Retinal pigment epithelial cell (primary cell): ENCODE results near the gene RPL18A.
A peak's percentile ranks its signal among the peaks of the same experiment; 100 is the strongest.

Experiments
- DNase-seq: peaks from one replicate; pipeline ENCODE4 v3.0.0-alpha.2; 2010; ENCODE audit warnings: low read depth
- H3K4me3 ChIP-seq: 2 replicates; pipeline ENCODE4 v1.5.1; 2011; ENCODE audit warnings: mild to moderate bottlenecking, low read length, control low read depth, moderate library complexity
- TF ChIP-seq, protein P1 (sequence below): conservative IDR thresholded peaks from 2 replicates; pipeline ENCODE4 v1.5.1; 2011; ENCODE audit warnings: low read depth, low read length, control low read depth, inconsistent platforms

Gene RPL18A

DNA sequence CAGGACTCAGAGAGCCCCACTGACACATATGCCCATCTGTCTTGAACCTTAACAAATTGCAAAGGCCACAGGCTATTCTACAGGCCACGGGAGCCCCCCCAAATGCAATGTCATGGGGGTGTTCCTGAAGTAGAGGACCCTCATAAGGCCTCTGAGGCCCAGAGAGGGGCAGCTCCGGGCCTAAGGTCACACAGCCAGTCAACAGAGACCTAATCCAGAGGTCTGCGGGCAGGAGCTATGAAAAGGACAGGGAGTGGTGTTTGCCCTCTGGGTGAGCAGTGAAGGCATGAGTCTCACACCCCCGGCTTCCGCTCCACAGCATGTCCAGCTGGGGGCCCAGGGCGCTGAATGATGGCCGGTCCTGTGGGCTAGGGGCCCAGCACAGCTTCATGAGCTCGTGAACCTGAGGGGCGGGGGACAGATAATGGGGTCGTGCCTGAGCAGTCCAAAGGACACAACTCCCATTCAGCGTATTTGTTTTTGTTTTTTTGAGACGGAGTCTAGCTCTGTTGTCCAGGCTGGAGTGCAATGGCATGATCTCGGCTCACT is 33.1 kb upstream of the RPL18A start:
- no peak overlapping the region for H3K4me3 ChIP-seq
- TF ChIP-seq, protein P1, sequence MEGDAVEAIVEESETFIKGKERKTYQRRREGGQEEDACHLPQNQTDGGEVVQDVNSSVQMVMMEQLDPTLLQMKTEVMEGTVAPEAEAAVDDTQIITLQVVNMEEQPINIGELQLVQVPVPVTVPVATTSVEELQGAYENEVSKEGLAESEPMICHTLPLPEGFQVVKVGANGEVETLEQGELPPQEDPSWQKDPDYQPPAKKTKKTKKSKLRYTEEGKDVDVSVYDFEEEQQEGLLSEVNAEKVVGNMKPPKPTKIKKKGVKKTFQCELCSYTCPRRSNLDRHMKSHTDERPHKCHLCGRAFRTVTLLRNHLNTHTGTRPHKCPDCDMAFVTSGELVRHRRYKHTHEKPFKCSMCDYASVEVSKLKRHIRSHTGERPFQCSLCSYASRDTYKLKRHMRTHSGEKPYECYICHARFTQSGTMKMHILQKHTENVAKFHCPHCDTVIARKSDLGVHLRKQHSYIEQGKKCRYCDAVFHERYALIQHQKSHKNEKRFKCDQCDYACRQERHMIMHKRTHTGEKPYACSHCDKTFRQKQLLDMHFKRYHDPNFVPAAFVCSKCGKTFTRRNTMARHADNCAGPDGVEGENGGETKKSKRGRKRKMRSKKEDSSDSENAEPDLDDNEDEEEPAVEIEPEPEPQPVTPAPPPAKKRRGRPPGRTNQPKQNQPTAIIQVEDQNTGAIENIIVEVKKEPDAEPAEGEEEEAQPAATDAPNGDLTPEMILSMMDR: no peak
- no peak for DNase-seq

DNA sequence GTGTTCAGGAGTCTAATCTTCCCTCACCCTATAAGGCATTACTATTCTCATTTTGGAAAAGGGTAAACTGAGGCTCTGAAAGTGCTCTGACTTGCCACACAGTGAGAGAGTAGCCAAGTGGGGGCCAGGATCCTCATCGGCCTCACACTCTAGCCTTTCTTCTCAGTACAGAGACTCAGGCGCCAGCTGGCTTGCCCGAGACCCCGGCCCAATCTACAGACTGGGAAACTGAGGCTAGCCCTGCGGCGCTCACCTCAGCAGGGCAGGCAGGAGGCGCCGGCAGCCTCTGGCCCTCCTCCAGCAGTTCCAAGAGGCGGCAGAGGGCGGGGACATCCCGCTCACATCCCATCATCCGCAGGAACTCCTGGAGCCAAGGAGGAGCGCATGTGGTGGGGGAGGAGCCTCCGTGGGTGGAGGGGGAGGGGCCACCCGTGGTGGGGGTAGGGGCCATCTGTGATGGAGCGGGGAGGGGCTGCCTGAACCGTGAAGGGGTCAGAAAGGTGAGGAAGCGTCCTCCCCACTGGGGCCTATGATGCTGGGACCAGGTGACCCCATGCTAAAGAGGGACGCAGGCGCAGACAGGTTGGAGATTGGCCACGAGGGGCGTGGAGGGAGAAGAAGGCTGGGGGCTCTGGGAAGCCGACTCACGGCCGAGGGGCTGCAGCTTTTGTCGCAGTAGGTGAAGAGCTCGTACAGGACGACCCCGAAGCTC is 29.7 kb upstream of the RPL18A start:
- H3K4me3 ChIP-seq: peak overlapping the region; percentile 56
- DNase-seq: no peak
- TF ChIP-seq, protein P1: peak; percentile 8

DNA sequence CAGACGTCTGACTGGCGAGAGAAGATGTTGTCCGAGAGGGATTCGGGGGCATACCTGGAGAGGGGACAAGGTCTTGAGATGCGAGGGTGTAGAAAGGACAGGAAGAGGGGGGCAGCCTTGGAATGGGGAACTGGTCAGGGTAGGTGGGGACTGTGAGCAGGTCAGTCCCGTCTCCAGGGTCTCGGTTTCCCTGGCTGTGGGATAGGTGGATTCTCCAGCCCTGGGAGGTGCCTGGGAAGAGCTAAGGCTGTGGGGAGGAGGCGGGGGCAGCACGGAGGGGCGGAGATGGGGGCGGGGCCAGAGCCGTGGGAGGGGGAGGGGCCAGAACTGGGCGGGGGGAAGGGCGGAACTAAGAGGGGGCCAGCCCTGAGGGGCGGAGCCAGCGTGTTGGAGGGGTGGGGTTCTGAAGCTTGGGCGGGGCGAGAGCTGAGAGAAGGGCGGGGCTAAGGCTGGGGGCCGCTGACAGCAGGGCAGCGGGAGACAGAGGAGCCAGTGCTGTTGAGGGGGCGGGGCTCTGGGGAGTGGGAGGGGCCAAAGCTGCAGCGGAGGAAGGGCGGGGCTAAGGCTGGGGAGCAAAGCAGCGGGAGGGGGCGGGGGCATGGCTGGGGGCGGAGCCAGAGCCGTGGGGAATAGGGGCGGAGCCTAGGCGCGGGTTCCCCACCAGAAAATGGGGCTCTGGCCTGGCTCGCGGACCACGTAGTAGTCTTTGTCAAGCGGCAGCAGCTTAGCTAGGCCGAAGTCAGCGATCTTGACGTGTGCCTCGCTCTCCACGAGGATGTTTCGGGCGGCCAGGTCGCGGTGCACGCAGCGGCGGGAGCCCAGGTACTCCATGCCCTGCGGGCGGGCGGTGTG is 28.9 kb upstream of the RPL18A start:
- peak overlapping the region; percentile 56 for H3K4me3 ChIP-seq
- DNase-seq: peak; percentile 59
- TF ChIP-seq, protein P1: no peak

DNA sequence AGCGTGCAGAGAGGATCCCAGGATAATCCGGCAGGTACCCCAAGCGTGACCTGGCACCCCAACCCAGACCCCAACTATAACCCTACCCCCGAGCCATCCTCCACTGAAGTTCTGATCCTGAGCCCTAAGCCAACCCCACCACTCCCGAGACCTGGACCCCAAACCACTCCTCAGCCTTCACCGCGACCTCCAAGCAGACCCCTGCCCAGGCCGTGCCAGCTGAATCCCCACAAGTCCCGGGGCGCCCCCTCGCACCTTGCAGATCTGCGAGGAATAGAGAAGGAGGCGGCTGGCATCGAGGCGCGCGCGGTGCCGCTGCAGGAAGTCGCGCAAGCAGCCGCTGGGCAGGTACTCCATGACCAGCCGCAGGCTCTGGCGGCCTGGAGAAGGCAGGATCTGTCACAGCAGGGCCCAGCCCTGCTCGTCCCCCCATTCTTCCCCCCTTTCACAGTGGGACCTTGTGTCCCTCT is 28.3 kb upstream of the RPL18A start:
- peak overlapping the region; percentile 47 for H3K4me3 ChIP-seq
- TF ChIP-seq, protein P1: no peak
- no peak for DNase-seq

DNA sequence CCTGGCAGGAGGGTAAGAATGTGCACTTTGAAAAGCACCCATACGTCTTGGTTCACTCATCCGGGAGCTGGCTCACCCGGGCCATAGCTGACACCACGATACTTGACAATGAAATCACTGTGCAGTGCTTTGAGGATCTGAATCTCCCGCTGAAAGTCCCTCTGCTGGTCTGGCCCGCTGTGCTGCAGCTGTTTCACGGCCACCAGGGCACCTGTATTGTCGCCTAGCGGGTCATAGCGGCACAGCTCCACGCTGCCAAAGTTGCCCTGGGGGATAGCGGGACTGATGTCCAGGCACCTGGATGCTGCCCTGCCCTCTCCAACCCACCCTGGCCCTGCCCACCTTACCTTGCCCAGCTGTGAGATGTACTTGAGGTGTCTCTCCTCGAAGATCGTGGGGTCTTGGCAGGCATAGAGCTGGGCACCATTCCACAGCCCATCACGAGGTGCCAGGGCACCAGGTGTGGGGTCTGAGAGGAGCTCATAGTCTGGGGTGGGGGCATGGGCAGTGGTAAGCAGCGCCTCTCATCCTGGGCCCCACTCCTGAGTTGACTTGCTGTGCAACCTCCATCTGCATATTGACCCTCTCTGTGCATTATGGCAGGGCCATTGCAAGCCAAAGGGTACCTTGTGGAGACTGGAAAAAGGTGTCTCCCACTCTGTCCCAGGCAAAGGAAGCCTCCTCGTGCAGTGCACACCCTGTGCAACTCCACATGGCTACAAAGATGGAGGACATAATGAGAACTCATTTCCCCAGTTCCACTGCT is 27.1 kb upstream of the RPL18A start:
- TF ChIP-seq, protein P1: no peak
- DNase-seq: no peak
- H3K4me3 ChIP-seq: no peak overlapping the region

DNA sequence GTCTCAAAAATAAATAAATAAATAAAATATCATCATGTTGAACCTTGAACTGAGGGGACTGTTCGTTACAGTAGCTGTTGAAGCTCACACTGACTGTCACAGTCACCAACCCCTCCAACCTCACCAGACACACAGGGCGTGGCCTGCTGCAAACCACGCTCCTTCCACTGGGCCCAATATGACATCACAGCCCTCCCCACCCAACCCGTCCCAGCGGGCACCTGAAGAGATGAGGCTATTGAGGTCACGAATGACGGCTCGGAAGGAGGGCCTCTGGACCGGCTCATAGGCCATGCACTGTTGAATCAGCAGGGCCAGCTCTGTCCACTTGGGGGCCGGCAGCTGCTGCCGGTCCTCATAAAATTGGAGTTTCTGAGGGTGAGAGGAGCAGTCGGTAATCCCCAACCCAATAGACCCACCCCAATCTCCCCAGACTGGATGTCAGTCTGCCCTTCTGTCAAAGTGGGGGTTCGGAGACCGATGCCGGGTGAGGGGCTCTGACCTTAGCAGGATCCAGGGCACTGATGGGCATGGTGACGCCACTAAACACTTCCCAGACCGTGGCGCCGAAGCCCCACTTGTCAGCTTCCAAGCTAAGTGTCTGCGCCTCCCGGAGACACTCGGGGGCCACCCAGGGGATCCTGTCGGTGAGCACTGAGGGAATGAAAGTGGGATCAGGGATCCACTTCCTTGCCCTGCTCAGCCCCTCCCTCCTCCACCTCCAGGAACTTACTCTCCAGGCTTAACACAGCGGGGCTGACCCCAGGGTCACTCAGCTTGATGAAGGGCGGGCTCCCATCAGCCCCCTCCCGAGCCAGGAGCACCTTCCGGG is 25.1 kb upstream of the RPL18A start:
- no peak for DNase-seq
- TF ChIP-seq, protein P1: peak; percentile 11
- H3K4me3 ChIP-seq: no peak overlapping the region
